ENCODE measurements around the gene IL19. TPM values are rescaled to one million over a fixed set of nuclear protein-coding genes. Genes with fewer than 3 reads are reported as not detected.
A peak's percentile ranks its signal among the peaks of the same experiment; 100 is the strongest.
"Not testable (repeated sequence)": the region's sequence is repeated elsewhere in the genome, so short reads cannot be mapped to it uniquely, and the experiment has no call there.

IL19 gene
- total RNA-seq, 2 experiments from 2014 or later: not detected

DNA sequence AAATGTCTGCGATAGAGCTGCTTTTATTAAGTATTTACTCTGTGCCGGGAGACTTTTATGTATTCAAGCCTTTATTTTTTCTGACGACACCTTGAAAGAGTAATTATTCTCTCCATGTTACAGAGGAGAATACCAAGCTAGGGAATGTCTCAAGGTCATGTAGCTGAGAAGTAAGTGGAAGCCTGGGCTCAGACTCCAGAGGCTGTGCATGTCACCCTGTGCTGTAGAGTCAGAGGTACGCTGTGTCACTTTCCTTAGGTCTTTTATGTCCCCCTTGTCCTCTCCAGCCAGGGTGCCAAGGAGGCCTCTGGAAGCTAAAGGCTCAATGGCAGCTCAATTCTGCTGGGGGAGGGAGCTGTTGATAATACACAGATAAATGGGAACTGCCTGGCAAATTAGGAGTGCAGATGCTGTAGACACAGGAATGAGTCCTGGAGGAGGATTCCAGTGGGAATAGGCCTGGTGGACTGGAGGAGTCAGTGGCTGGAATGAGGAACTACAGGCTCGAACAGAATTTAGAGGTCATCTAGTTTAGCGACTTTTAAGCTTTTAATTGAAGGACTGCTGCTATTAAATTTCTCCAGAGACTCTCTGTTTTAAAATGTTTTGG lies 9.3 kb upstream of the IL19 start:
- Mint-ChIP-seq H3K27ac (no peak overlapping the region), H3K9me3 (ENCODE audit: insufficient read depth) (peaks cover 10% of the 10 kb centered on the region), H3K4me1 (ENCODE audit: low read depth) (peaks cover 38% of the 10 kb centered on the region), H3K4me3 (no peak overlapping the region), H3K36me3 (ENCODE audit: low read depth) (peaks cover 16% of the 10 kb centered on the region), H3K27me3 (ENCODE audit: low read depth) (peaks cover 13% of the 10 kb centered on the region)
- ChIA-PET POLR2A (interaction anchor here (0.6 to 2.4 kb wide), 2 partner anchors 9 to 23 kb away, joined by 3 to 8 read pairs; partner anchors contain the start of gene IL19), CTCF (interaction anchor here (1.4 to 5.9 kb wide), 10 partner anchors 10 to 151 kb away, joined by 3 to 29 read pairs (median 7); partner anchors contain the start of genes IL10 and IL19)
- ATAC-seq (no peak), DNase-seq (no peak)

DNA sequence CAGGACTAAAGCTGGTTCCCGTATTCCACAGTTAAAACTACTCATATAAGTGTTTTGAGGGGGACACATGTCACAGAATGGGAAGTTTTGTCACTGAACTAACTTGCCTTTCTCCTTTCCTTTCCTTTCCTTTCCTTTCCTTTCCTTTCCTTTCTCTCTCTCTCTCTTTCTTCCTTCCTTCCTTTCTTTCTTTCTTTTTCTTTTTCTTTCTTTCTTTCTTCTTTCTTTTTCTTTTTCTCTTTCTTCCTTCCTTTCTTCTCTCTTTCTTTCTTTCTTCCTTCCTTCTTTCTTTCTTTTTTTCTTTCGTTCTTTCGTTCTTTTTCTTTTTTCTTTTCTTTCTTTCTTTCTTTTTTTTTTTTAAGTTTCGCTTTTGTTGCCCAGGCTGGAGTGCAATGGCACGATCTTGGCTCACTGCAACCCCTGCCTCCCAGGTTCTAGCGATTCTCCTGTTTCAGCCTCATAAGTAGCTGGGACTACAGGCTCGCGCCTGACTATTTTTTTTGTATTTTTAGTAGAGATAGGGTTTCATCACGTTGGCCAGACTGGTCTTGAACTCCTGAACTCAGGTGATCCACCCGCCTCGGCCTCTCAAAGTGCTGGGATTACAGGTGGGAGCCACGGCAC lies 7.7 kb upstream of the IL19 start:
- ChIA-PET CTCF (interaction anchor here (0.9 to 5.9 kb wide), 7 partner anchors 15 to 149 kb away, joined by 3 to 29 read pairs (median 8); no protein-coding TSS in a partner anchor), POLR2A (interaction anchor here (2.4 kb wide), 1 partner anchor 7 kb away, joined by 8 read pairs; the partner anchor contains the start of gene IL19)
- peaks cover 10% of the 10 kb centered on the region for H3K9me3 Mint-ChIP-seq (ENCODE audit: insufficient read depth)
- H3K27me3 Mint-ChIP-seq (ENCODE audit: low read depth): peaks cover 13% of the 10 kb centered on the region
- not testable (repeated sequence) for ATAC-seq, DNase-seq, H3K4me3 Mint-ChIP-seq, H3K27ac Mint-ChIP-seq
- peaks cover 12% of the 10 kb centered on the region for H3K36me3 Mint-ChIP-seq (ENCODE audit: low read depth)
- H3K4me1 Mint-ChIP-seq (ENCODE audit: low read depth): peaks cover 47% of the 10 kb centered on the region

DNA sequence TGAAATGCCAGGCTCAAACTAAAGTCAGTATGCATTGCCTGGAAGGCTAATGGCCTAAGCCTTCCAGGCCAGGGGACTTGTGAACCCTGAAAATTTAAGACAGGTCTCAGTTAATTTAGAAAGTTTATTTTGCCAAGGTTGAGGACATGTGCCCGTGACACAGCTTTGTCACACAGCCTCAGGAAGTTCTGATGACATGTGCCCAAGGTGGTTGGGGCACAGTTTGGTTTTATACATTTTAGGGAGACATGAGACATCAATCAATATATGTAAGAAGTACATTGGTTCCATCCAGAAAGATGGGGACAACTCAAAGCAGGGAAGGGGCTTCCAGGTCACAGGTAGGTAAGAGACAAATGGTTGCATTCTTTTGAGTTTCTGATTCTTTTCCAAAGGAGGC lies 4.8 kb upstream of the IL19 start:
- H3K4me3 Mint-ChIP-seq: peak overlapping the region; percentile 61
- not testable (repeated sequence) for DNase-seq
- peak overlapping the region; percentile 29 for H3K27ac Mint-ChIP-seq

DNA sequence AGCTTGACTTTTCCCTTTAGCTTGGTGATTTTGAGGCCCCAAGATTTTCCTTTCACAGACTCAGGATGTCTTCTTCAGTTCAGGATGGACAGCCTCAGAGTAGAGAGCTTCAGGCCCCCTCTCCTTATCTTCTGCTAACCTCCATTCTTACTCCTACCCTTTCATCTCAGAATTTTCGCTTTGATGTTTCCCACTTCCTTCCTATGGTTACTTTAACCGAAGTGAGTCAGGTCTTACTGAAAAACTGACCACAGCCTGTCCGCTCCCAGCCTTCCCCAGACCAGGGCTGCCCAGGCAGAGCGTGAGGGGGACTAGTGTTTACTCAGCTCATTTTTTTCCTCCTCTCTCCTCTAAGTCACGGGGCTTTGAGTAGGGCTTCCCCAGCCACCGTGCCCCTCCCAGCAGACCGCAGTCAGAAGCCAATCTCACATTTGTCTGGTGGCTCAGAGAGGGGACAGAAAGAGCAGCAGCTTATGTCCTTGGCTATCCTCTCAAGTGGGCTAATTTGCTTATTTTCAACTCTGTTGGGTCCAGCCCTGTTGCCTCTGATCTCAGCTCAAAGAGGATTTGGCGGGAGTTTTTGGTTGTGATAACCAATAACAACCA lies 4.2 kb upstream of the IL19 start:
- H3K36me3 Mint-ChIP-seq (ENCODE audit: low read depth): peaks cover 12% of the 10 kb centered on the region
- peak overlapping the region; percentile 68 for H3K27ac Mint-ChIP-seq
- peaks cover 19% of the 10 kb centered on the region for H3K27me3 Mint-ChIP-seq (ENCODE audit: low read depth)
- POLR2A ChIA-PET: interaction anchor here (0.6 to 1.7 kb wide), 8 partner anchors 16 to 216 kb away, joined by 3 to 6 read pairs (median 3); no protein-coding TSS in a partner anchor
- CTCF ChIA-PET: interaction anchor here (0.7 to 8.8 kb wide), 22 partner anchors 10 to 210 kb away, joined by 3 to 118 read pairs (median 6); no protein-coding TSS in a partner anchor
- H3K4me3 Mint-ChIP-seq: peak overlapping the region; percentile 61
- H3K9me3 Mint-ChIP-seq (ENCODE audit: insufficient read depth): peaks cover 10% of the 10 kb centered on the region
- H3K4me1 Mint-ChIP-seq (ENCODE audit: low read depth): peaks cover 70% of the 10 kb centered on the region
- DNase-seq (peak; percentile 85), ATAC-seq (peak; percentile 80)

More for the DNA sequence above, 4.8 kb upstream of the IL19 start:
- Mint-ChIP-seq H3K36me3 (ENCODE audit: low read depth) (peaks cover 12% of the 10 kb centered on the region), H3K4me1 (ENCODE audit: low read depth) (peaks cover 70% of the 10 kb centered on the region), H3K9me3 (ENCODE audit: insufficient read depth) (peaks cover 10% of the 10 kb centered on the region), H3K27me3 (ENCODE audit: low read depth) (peaks cover 13% of the 10 kb centered on the region)
- POLR2A ChIA-PET: interaction anchor here (1.0 to 1.7 kb wide), 5 partner anchors 12 to 31 kb away, joined by 3 to 4 read pairs (median 3); no protein-coding TSS in a partner anchor
- not testable (repeated sequence) for ATAC-seq
- CTCF ChIA-PET: interaction anchor here (0.7 to 8.8 kb wide), 23 partner anchors 10 to 210 kb away, joined by 3 to 118 read pairs (median 5); no protein-coding TSS in a partner anchor

DNA sequence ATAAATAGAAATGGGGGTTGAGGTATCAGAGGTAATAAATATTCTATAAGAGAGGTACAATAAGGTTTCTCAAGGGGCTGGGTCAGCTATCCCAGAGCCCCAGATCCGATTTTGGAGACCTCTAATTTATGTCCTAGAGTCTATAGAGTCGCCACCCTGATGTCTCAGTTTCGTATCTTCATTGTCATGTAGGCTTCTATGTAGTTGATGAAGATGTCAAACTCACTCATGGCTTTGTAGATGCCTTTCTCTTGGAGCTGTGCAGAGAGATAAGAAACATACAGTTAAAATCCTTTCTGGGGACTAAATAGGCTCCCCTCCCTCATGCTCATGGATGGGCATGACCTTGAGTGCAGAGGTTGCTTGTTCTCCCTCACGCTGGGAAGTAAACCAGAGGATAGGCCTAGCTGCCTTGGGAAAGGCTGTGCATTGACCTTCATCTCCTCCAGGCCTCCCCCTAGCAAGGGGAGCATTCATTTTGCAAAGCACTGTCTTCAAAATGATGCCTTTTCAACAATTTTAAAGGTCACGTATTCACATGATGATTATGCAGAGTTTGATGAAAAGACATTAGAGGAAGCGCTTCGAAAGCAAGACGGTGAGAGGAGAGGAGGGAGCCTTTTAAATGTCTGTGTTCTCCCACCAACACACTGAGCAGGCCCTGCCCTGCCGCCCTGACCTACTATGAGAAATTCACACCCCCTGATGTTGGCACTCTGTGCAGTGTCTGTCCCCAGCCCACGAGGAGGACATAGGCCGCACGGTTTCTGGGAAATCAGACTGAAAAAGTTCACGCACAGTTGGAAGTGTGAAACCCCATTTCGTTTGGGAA lies 1.9 kb upstream of the IL19 start:
- peak overlapping the region; percentile 18 for H3K27ac Mint-ChIP-seq
- peak overlapping the region; percentile 4 for H3K4me3 Mint-ChIP-seq
- DNase-seq: no peak
- ChIA-PET POLR2A (interaction anchor here (1.1 to 2.2 kb wide), 3 partner anchors 7 to 29 kb away, joined by 3 to 8 read pairs (median 3); no protein-coding TSS in a partner anchor), CTCF (interaction anchor here (0.7 to 8.8 kb wide), 24 partner anchors 8 to 214 kb away, joined by 3 to 118 read pairs (median 6); partner anchors contain the start of gene IL20)
- H3K36me3 Mint-ChIP-seq (ENCODE audit: low read depth): peaks cover 9% of the 10 kb centered on the region
- peaks cover 83% of the 10 kb centered on the region for H3K4me1 Mint-ChIP-seq (ENCODE audit: low read depth)
- H3K9me3 Mint-ChIP-seq (ENCODE audit: insufficient read depth): peaks cover 5% of the 10 kb centered on the region
- H3K27me3 Mint-ChIP-seq (ENCODE audit: low read depth): peaks cover 32% of the 10 kb centered on the region
- peak; percentile 2 for ATAC-seq

DNA sequence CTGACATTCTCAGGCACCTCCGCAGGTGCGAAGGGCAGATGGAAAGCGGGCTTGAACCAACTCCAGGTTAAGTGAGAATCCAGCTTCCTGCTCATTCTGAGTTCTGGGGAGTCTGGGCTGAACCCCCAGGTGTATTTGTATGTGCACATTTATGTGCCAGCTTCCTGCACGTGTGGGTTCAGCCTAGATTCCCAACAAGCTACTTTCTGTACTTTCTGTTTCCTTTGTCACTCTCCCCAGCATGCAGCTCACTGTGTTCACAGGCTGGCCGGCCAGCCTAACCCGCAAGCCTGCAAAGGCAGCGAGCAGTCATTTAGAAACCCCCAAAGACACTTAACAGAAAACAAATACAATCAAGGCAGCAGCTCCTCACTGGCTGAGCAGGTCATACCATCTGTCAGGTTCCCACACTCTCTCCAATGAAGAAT lies 1.3 kb upstream of the IL19 start:
- peak overlapping the region; percentile 25 for H3K4me3 Mint-ChIP-seq
- peak; percentile 85 for ATAC-seq
- no peaks in the 10 kb centered on the region for H3K9me3 Mint-ChIP-seq (ENCODE audit: insufficient read depth)
- peaks cover 85% of the 10 kb centered on the region for H3K4me1 Mint-ChIP-seq (ENCODE audit: low read depth)
- CTCF ChIA-PET: interaction anchor here (0.6 to 8.8 kb wide), 22 partner anchors 8 to 213 kb away, joined by 3 to 118 read pairs (median 6); no protein-coding TSS in a partner anchor
- H3K36me3 Mint-ChIP-seq (ENCODE audit: low read depth): peaks cover 3% of the 10 kb centered on the region
- H3K27ac Mint-ChIP-seq: peak overlapping the region; percentile 53
- POLR2A ChIA-PET: interaction anchor here (1.1 to 2.2 kb wide), 3 partner anchors 8 to 30 kb away, joined by 3 to 8 read pairs (median 3); no protein-coding TSS in a partner anchor
- peak; percentile 85 for DNase-seq
- peaks cover 29% of the 10 kb centered on the region for H3K27me3 Mint-ChIP-seq (ENCODE audit: low read depth)

DNA sequence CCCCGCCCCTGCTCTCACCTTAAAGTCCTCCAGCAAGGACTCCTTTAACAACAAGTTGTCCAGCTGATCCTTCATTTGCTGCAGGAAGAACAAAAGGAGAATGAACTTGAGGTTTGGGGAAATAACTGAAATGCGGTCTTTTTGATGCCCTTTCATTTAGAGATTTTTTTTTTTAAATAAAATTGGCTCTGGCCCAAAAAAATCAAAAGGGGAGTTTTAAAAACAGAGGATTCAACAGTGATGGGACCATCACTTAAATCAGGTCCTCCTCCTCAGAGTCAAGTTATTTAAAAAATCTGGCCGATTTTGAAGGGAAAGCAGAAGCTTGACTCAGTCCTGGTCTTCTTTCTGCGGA lies 742 bp downstream of the IL19 start:
- H3K4me3 Mint-ChIP-seq: no peak overlapping the region
- POLR2A ChIA-PET: interaction anchor here (0.6 to 1.3 kb wide), 4 partner anchors 11 to 17 kb away, joined by 3 to 4 read pairs (median 3); no protein-coding TSS in a partner anchor
- H3K27ac Mint-ChIP-seq: no peak overlapping the region
- peaks cover 78% of the 10 kb centered on the region for H3K4me1 Mint-ChIP-seq (ENCODE audit: low read depth)
- peaks cover 35% of the 10 kb centered on the region for H3K27me3 Mint-ChIP-seq (ENCODE audit: low read depth)
- ATAC-seq (no peak), DNase-seq (no peak)
- H3K9me3 Mint-ChIP-seq (ENCODE audit: insufficient read depth): no peaks in the 10 kb centered on the region
- no peaks in the 10 kb centered on the region for H3K36me3 Mint-ChIP-seq (ENCODE audit: low read depth)
- CTCF ChIA-PET: interaction anchor here (1.5 to 8.8 kb wide), 14 partner anchors 9 to 212 kb away, joined by 3 to 118 read pairs (median 11); no protein-coding TSS in a partner anchor

DNA sequence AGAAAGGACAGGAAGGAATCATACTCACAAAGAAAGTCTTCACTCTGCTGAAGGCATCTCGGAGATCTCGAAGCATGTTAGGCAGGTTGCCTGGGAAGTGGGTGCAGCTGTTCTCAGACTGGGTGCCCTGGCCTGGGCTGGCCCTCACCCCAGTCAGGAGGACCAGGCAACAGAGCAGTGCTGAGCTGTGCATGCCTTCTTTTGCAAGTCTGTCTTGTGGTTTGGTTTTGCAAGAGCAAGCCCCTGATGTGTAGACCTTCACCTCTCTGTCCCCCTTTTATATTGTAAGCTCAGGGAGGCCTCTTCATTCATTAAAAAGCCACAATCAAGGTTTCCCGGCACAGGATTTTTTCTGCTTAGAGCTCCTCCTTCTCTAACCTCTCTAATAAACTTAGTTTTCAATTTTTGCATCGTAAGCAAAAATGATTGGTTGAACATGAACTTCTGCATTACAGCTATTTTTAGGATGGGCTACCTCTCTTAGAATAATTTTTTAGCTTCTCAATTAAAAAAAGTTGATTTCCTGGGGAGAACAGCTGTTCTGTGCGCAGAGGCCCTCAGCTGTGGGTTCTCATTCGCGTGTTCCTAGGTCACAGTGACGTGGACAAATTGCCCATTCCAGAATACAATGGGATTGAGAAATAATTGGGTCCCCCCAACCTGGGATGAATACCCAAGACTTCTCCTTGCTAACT lies 1.8 kb downstream of the IL19 start, which contains the start of gene IL10:
IL10 (minus strand) TSS at position 252 of the 695 bp plus-strand sequence; CDS start at position 193, 59 bp downstream.
- DNase-seq (no peak), ATAC-seq (no peak)
- CTCF ChIA-PET: interaction anchor here (0.8 to 8.8 kb wide), 12 partner anchors 11 to 210 kb away, joined by 3 to 118 read pairs (median 10); no protein-coding TSS in a partner anchor
- Mint-ChIP-seq H3K27me3 (ENCODE audit: low read depth) (peaks cover 36% of the 10 kb centered on the region), H3K4me3 (no peak within 1 kb of the TSS), H3K27ac (peak within 1 kb of the TSS; percentile 67), H3K9me3 (ENCODE audit: insufficient read depth) (no peaks in the 10 kb centered on the region), H3K36me3 (ENCODE audit: low read depth) (no peaks in the 10 kb centered on the region), H3K4me1 (ENCODE audit: low read depth) (peaks cover 67% of the 10 kb centered on the region)
- POLR2A ChIA-PET: interaction anchor here (0.6 to 0.9 kb wide), 2 partner anchors 15 to 45 kb away, joined by 4 read pairs; no protein-coding TSS in a partner anchor

DNA sequence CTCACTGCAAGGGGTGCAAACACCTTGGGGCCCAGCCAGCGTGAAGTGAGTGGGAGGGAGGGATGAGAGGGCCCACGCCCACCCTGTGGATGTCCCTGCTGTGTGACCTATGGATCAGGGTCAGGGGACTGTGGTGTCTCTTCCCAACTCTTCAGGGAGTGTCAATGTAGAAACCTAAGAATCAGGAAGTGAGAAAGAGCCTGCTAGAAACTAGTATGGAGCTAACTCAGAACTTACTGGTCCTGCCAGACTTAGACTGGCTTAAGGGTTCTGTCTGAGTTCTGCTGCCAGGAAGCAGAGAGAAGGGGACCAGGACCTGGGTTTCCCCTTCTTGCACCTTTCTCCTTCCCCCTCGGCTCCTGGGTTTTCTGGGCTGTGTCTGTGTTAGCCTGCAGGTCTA lies 3.5 kb downstream of the IL19 start:
- Mint-ChIP-seq H3K27me3 (ENCODE audit: low read depth) (peaks cover 37% of the 10 kb centered on the region), H3K4me3 (no peak overlapping the region), H3K27ac (no peak overlapping the region), H3K4me1 (ENCODE audit: low read depth) (peaks cover 52% of the 10 kb centered on the region), H3K36me3 (ENCODE audit: low read depth) (no peaks in the 10 kb centered on the region), H3K9me3 (ENCODE audit: insufficient read depth) (no peaks in the 10 kb centered on the region)
- ChIA-PET POLR2A (interaction anchor here (0.7 kb wide), 1 partner anchor 9 kb away, joined by 3 read pairs; no protein-coding TSS in a partner anchor), CTCF (interaction anchor here (0.8 to 1.7 kb wide), 6 partner anchors 10 to 48 kb away, joined by 3 to 9 read pairs (median 4); no protein-coding TSS in a partner anchor)
- DNase-seq (no peak), ATAC-seq (no peak)

DNA sequence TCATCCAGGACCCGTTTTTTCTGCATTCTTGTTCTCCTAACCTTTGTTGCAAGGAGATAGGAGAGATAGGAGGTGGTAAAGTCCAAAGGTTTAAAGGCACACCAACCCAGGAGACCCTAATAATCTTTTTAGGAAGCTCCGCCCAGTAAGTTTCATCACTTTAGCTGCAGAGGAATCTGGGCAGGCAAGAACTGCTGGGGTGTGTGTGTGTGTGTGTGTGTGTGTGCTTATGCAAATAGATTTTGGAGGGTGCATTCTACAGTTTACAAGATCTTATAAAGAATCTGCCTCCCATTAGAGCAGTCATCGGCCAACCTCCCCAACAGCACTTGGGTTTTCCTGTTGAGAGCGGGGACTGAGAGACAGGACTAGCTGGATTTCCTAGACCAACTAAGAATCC lies 5.7 kb downstream of the IL19 start:
- Mint-ChIP-seq H3K27me3 (ENCODE audit: low read depth) (peaks cover 30% of the 10 kb centered on the region), H3K4me3 (no peak overlapping the region), H3K9me3 (ENCODE audit: insufficient read depth) (no peaks in the 10 kb centered on the region), H3K36me3 (ENCODE audit: low read depth) (no peaks in the 10 kb centered on the region), H3K4me1 (ENCODE audit: low read depth) (peaks cover 31% of the 10 kb centered on the region), H3K27ac (no peak overlapping the region)
- ChIA-PET POLR2A (no interaction called here), CTCF (interaction anchor here (0.7 to 1.3 kb wide), 2 partner anchors 37 to 42 kb away, joined by 3 read pairs; no protein-coding TSS in a partner anchor)
- DNase-seq (no peak), ATAC-seq (no peak)

Measured in activated CD8-positive, alpha-beta T cell treated with anti-CD3 and anti-CD28 coated beads, Interleukin-2, amount 10 ng/mL, durations not matched to agents 7 days and 5 days (primary cell).